OCI-LY7 (cell line): ENCODE data around the gene KLHDC8B. TPM values are rescaled to one million over a fixed set of nuclear protein-coding genes. Genes with fewer than 3 reads are reported as not detected.

ENCODE experiments used
- BruUV-seq: library from RNA; stranded (reverse); fragments of 400-500 nt; replicated peaks from 2 replicates; lab custom pipeline; 2021; lab: Mats Ljungman, UMichigan
- CTCF ChIA-PET: fragments of 300-600 bp; sonication (Branson Sonifier 250); formaldehyde crosslinking; loops from one replicate; lab custom pipeline; 2022; ENCODE audit warnings: antibody characterized with exemption; ENCODE audit not compliant: unreplicated experiment; lab: Charles Lee
- POLR2A ChIA-PET: fragments of 300-600 bp; sonication (Branson Sonifier 250); formaldehyde crosslinking; loops from one replicate; lab custom pipeline; 2022; ENCODE audit warnings: antibody characterized with exemption; lab: Charles Lee
- DNase-seq: peaks from one replicate; pipeline ENCODE4 v3.0.0-alpha.2; 2015; ENCODE audit warnings: low spot score
- H2AFZ ChIP-seq: fragments of 200-600 bp; sonication (generic), shearing (Covaris generic); 2 replicates; pipeline ENCODE4 v1.6.1; 2014; ENCODE audit warnings: mild to moderate bottlenecking, antibody characterized with exemption, low read length, moderate library complexity
- H3K27ac ChIP-seq: fragments of 200-600 bp; sonication (generic); 2 replicates; pipeline ENCODE4 v1.5.1; 2014; ENCODE audit warnings: mixed run types, low read depth, mild to moderate bottlenecking, moderate library complexity, low read length, inconsistent platforms; ENCODE audit not compliant: poor library complexity, severe bottlenecking
- H3K36me3 ChIP-seq: fragments of 200-600 bp; sonication (generic); 2 replicates; pipeline ENCODE4 v1.6.1; 2014; ENCODE audit warnings: mild to moderate bottlenecking, antibody characterized with exemption, low read length, moderate library complexity, mixed read lengths; ENCODE audit not compliant: insufficient read depth
- H3K4me1 ChIP-seq: fragments of 200-600 bp; sonication (generic); 2 replicates; pipeline ENCODE4 v1.5.1; 2014; ENCODE audit warnings: mild to moderate bottlenecking, low read length; ENCODE audit not compliant: insufficient read depth, poor library complexity, severe bottlenecking
- H3K4me2 ChIP-seq: fragments of 200-600 bp; sonication (generic); 2 replicates; pipeline ENCODE4 v1.6.1; 2014; ENCODE audit warnings: mild to moderate bottlenecking, low read length
- H3K4me3 ChIP-seq: fragments of 200-600 bp; sonication (generic); 2 replicates; pipeline ENCODE4 v1.5.1; 2014; ENCODE audit warnings: mild to moderate bottlenecking, low read depth, low read length; ENCODE audit not compliant: poor library complexity, severe bottlenecking
- H3K79me2 ChIP-seq: fragments of 200-600 bp; sonication (generic); 2 replicates; pipeline ENCODE4 v1.6.1; 2016; ENCODE audit warnings: low read depth, mild to moderate bottlenecking, low read length, moderate library complexity, mixed read lengths; ENCODE audit not compliant: insufficient read depth
- H3K9me2 ChIP-seq: fragments of 200-600 bp; sonication (generic); 2 replicates; pipeline ENCODE4 v1.6.1; 2016; ENCODE audit warnings: mild to moderate bottlenecking, low read length, mixed read lengths; ENCODE audit not compliant: insufficient read depth
- H3K9me3 ChIP-seq: fragments of 200-600 bp; sonication (generic); 2 replicates; pipeline ENCODE4 v1.6.1; 2014; ENCODE audit warnings: mild to moderate bottlenecking, mixed run types, low read length, mixed read lengths
- H4K20me1 ChIP-seq: fragments of 200-600 bp; sonication (generic); 2 replicates; pipeline ENCODE4 v1.6.1; 2014; ENCODE audit warnings: mild to moderate bottlenecking, antibody characterized with exemption, low read length, moderate library complexity, mixed read lengths; ENCODE audit not compliant: insufficient read depth
- EZH2phosphoT487 ChIP-seq: fragments of 200-600 bp; sonication (generic); IDR thresholded peaks from 2 replicates; pipeline ENCODE4 v1.6.1; 2018; ENCODE audit warnings: low read depth, borderline replicate concordance, mild to moderate bottlenecking, mixed run types, antibody characterized with exemption, low read length, moderate library complexity, mixed read lengths
- intact Hi-C: fragments of 100-400 bp; cut with micrococcal nuclease; formaldehyde crosslinking; loops from one replicate; pipeline ENCODE4 v1.10.0; 2022; ENCODE audit not compliant: unreplicated experiment
- total RNA-seq, 2 experiments: library from RNA; depleted of rRNA in 1 of 2; stranded (reverse); fragments of >200 nt in 1 of 2; shearing (Covaris generic) in 1 of 2; gene quantifications; 2 replicates each; pipeline ENCODE4 v1.2.3, GENCODE V29; 2014 to 2022
- TF ChIP-seq, protein P1 (sequence below): fragments of 200-600 bp; sonication (generic); conservative IDR thresholded peaks from 2 replicates; pipeline ENCODE4 v1.5.1; 2014; ENCODE audit warnings: mild to moderate bottlenecking, antibody characterized with exemption, low read length, moderate library complexity, mixed read lengths

Gene KLHDC8B
- total RNA-seq, 2 experiments from 2014 or later: 0.69 to 0.91 TPM

DNA sequence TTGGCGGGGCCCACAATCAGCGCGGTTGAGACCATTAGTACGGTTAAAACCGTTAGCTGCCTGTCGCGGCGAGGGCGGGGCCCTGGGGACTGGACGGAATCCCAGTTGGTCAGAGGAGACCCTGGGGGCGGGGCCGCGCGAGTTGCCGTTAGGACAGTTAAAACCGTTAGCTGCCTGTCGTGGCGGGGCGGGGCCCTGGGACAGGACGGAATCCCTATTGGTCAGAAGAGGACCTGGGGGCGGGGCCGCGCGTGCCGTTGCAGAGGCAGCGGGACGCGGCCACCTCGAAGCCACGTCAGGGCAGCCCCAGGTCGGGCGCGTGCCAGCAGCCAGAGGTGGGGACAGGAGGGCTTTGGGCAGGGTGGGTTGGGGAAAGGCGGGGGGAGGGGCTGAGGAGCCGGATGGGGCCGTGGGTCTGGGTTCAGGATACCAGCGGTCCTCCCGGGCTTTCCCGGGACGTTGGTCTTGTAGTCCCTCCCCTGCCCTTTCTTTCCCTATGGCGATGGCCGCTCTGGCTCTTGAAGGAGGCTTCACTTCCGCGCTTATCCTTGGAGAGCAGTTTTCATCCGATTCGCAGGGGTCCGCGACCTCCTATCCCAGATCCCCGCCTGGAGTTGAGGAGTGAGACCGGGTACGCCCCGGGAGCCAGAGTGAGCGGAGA, 28.0 kb downstream of the KLHDC8B start:
- no TSS peak for BruUV-seq
- TF ChIP-seq EZH2phosphoT487: no peak
- TF ChIP-seq, protein P1, sequence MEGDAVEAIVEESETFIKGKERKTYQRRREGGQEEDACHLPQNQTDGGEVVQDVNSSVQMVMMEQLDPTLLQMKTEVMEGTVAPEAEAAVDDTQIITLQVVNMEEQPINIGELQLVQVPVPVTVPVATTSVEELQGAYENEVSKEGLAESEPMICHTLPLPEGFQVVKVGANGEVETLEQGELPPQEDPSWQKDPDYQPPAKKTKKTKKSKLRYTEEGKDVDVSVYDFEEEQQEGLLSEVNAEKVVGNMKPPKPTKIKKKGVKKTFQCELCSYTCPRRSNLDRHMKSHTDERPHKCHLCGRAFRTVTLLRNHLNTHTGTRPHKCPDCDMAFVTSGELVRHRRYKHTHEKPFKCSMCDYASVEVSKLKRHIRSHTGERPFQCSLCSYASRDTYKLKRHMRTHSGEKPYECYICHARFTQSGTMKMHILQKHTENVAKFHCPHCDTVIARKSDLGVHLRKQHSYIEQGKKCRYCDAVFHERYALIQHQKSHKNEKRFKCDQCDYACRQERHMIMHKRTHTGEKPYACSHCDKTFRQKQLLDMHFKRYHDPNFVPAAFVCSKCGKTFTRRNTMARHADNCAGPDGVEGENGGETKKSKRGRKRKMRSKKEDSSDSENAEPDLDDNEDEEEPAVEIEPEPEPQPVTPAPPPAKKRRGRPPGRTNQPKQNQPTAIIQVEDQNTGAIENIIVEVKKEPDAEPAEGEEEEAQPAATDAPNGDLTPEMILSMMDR: no peak
- no peaks in the 10 kb centered on the region for H3K79me2 ChIP-seq
- no peaks in the 10 kb centered on the region for H3K9me3 ChIP-seq
- H3K36me3 ChIP-seq: no peaks in the 10 kb centered on the region
- POLR2A ChIA-PET: no interaction called here
- DNase-seq: no peak
- no peaks in the 10 kb centered on the region for H3K9me2 ChIP-seq
- CTCF ChIA-PET: no interaction called here
- H2AFZ ChIP-seq: no peak overlapping the region
- no peaks in the 10 kb centered on the region for H3K4me1 ChIP-seq
- H3K27ac ChIP-seq: no peak overlapping the region
- H3K4me3 ChIP-seq: no peak overlapping the region
- no peaks in the 10 kb centered on the region for H4K20me1 ChIP-seq
- no peak overlapping the region for H3K4me2 ChIP-seq
- intact Hi-C loops: no loop called here

DNA sequence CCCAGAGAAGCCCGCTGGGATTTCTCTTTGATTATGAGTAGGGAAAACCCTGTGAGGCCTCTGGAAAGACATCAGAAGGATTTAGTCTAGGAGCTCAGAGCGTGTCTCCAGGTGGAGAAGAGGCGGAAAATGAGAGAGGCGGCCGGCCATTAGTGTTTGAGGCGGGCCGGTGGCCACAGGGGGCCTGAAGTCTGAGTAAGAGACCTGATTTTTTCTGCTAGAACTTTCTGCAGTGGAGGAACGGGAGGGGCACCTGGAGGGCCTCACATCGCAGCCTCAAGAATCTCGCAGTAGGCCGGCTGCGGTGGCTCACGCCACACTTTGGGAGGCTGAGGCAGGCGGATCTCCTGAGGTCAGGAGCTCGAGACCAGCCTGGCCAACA, 28.5 kb downstream of the KLHDC8B start:
- H3K27ac ChIP-seq: no peak overlapping the region
- no peaks in the 10 kb centered on the region for H3K36me3 ChIP-seq
- no peaks in the 10 kb centered on the region for H3K4me1 ChIP-seq
- DNase-seq: no peak
- CTCF ChIA-PET: no interaction called here
- H4K20me1 ChIP-seq: no peaks in the 10 kb centered on the region
- POLR2A ChIA-PET: no interaction called here
- H3K79me2 ChIP-seq: no peaks in the 10 kb centered on the region
- BruUV-seq: no TSS peak
- H3K9me2 ChIP-seq: no peaks in the 10 kb centered on the region
- H2AFZ ChIP-seq: no peak overlapping the region
- H3K4me3 ChIP-seq: no peak overlapping the region
- TF ChIP-seq EZH2phosphoT487: no peak
- TF ChIP-seq, protein P1: no peak
- intact Hi-C loops: no loop called here
- H3K4me2 ChIP-seq: no peak overlapping the region
- no peaks in the 10 kb centered on the region for H3K9me3 ChIP-seq

DNA sequence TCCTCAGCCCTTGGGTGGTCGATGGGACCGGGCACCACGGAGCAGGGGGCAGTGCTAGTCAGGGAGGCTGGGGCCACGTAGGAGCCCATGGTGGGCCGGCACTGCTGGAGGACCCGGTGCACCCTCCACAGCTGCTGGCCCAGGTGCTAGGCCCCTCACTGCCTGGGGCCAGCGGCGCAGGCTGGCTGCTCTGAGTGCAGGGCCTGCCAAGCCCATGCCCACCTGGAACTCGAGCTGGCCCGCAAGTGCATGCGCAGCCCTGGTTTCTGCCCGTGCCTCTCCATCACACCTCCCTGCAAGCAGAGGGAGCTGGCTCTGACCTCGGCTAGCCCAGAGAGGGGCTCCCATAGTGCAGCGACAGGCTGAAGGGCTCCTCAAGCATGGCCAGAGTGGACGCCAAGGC, 42.1 kb downstream of the KLHDC8B start:
- CTCF ChIA-PET: no interaction called here
- intact Hi-C loops: no loop called here

More for the DNA sequence above, 42.1 kb downstream of the KLHDC8B start:
- Histone ChIP-seq H3K9me2 (no peaks in the 10 kb centered on the region), H3K9me3 (peaks cover 7% of the 10 kb centered on the region), H3K27ac (no peak overlapping the region), H3K4me3 (no peak overlapping the region), H3K4me2 (no peak overlapping the region), H3K79me2 (no peaks in the 10 kb centered on the region), H3K36me3 (no peaks in the 10 kb centered on the region), H4K20me1 (no peaks in the 10 kb centered on the region), H3K4me1 (no peaks in the 10 kb centered on the region), H2AFZ (no peak overlapping the region)
- DNase-seq: no peak
- POLR2A ChIA-PET: interaction anchor here (0.6 kb wide), 2 partner anchors 13 to 120 kb away, joined by 3 to 4 read pairs; partner anchors contain the start of gene QRICH1
- no TSS peak for BruUV-seq
- TF ChIP-seq, protein P1: no peak
- TF ChIP-seq EZH2phosphoT487: no peak
